Fibroblast of peridontal ligament (primary cell): ENCODE data around the gene CDK17.
"Not testable (repeated sequence)": the region's sequence is repeated elsewhere in the genome, so short reads cannot be mapped to it uniquely, and the experiment has no call there.

Experiments
- DNase-seq: peaks from one replicate; pipeline ENCODE4 v3.0.0-alpha.2; 2010; ENCODE audit errors: extremely low read depth

CDK17 gene

GRCh38 chr12:96419576-96420276 lies 19.5 kb upstream of the CDK17 start:
- no peak for DNase-seq

- DNase-seq: not testable (repeated sequence)
Observed at GRCh38 chr12:96417688-96418087, 17.4 kb upstream of the CDK17 start.

- peak; percentile 99 for DNase-seq
Observed at GRCh38 chr12:96416033-96416799, 16.0 kb upstream of the CDK17 start.

- DNase-seq: no peak
Observed at GRCh38 chr12:96414637-96415036, 14.4 kb upstream of the CDK17 start.

GRCh38 chr12:96412431-96412830 lies 12.2 kb upstream of the CDK17 start:
- DNase-seq: no peak

- DNase-seq: no peak
Observed at GRCh38 chr12:96409731-96410130, 9.5 kb upstream of the CDK17 start.

GRCh38 chr12:96408993-96409392 lies 8.8 kb upstream of the CDK17 start:
- no peak for DNase-seq

GRCh38 chr12:96407429-96408097 lies 7.3 kb upstream of the CDK17 start:
- not testable (repeated sequence) for DNase-seq

- no peak for DNase-seq
Observed at GRCh38 chr12:96404696-96405095, 4.5 kb upstream of the CDK17 start.

GRCh38 chr12:96403870-96404269 lies 3.6 kb upstream of the CDK17 start:
- no peak for DNase-seq

GRCh38 chr12:96402522-96402921 lies 2.3 kb upstream of the CDK17 start:
- DNase-seq: not testable (repeated sequence)

GRCh38 chr12:96402061-96402460 lies 1.8 kb upstream of the CDK17 start:
- DNase-seq: no peak

- DNase-seq: peak; percentile 91
Observed at GRCh38 chr12:96401076-96401871, 1.0 kb upstream of the CDK17 start.

- DNase-seq: peak; percentile 60
Observed at GRCh38 chr12:96400631-96401075, 414 bp upstream of the CDK17 start.

GRCh38 chr12:96399120-96399918 lies 920 bp downstream of the CDK17 start:
- DNase-seq: peak; percentile 70

- DNase-seq: peak; percentile 52
Observed at GRCh38 chr12:96398424-96399119, 1.7 kb downstream of the CDK17 start.

- peak; percentile 68 for DNase-seq
Observed at GRCh38 chr12:96397756-96398423, 2.3 kb downstream of the CDK17 start.

GRCh38 chr12:96396914-96397313 lies 3.3 kb downstream of the CDK17 start:
- no peak for DNase-seq

- DNase-seq: no peak
Observed at GRCh38 chr12:96396209-96396608, 4.0 kb downstream of the CDK17 start.

GRCh38 chr12:96395236-96395635 lies 5.0 kb downstream of the CDK17 start:
- no peak for DNase-seq
